ENCODE data around the gene GAPDHS.

The GAPDHS gene

GRCh38 chr19:35543280-35544109, 10.2 kb downstream of the GAPDHS start:
- no peak overlapping the region for H3K27ac ChIP-seq (ENCODE audit: low read length)
- TF ChIP-seq EZH2phosphoT487 (IDR thresholded peaks at IDR 0.05; ENCODE audit: low read depth) (no peak), CTCF (IDR thresholded peaks at IDR 0.05; ENCODE audit: low read depth, low read length) (no peak)
- H3K4me2 ChIP-seq (ENCODE audit: low read length), result peak overlapping the region; percentile 99; the same call in 1 of the 2 replicates
- H3K79me2 ChIP-seq (ENCODE audit: low read length), result peaks cover 36% of the 10 kb centered on the region
- no peak overlapping the region for H2AFZ ChIP-seq (ENCODE audit: low read depth, low read length)
- H4K20me1 ChIP-seq (ENCODE audit: insufficient read depth, low read length), result no peaks in the 10 kb centered on the region; the same call in 1 of the 2 replicates
- H3K9ac ChIP-seq (ENCODE audit: low read length), result no peak overlapping the region
- no peaks in the 10 kb centered on the region for H3K27me3 ChIP-seq (ENCODE audit: low read depth, low read length)
- no peak overlapping the region for H3K4me3 ChIP-seq (ENCODE audit: low read length)
- peaks cover 19% of the 10 kb centered on the region for H3K4me1 ChIP-seq (ENCODE audit: low read length)
- no peaks in the 10 kb centered on the region for H3K9me3 ChIP-seq (ENCODE audit: insufficient read depth, low read length)
- peaks cover 16% of the 10 kb centered on the region for H3K36me3 ChIP-seq (replicated peaks; ENCODE audit: low read depth, low read length)

GRCh38 chr19:35544110-35544802, 11.0 kb downstream of the GAPDHS start:
- H3K9ac ChIP-seq (ENCODE audit: low read length), result peak overlapping the region; percentile 94
- no peaks in the 10 kb centered on the region for H3K27me3 ChIP-seq (ENCODE audit: low read depth, low read length)
- H3K4me2 ChIP-seq (ENCODE audit: low read length), result peak overlapping the region; percentile 99
- H3K79me2 ChIP-seq (ENCODE audit: low read length), result peaks cover 36% of the 10 kb centered on the region
- H3K4me1 ChIP-seq (ENCODE audit: low read length), result peaks cover 25% of the 10 kb centered on the region
- no peaks in the 10 kb centered on the region for H3K9me3 ChIP-seq (ENCODE audit: insufficient read depth, low read length)
- H3K36me3 ChIP-seq (replicated peaks; ENCODE audit: low read depth, low read length), result peaks cover 16% of the 10 kb centered on the region
- H2AFZ ChIP-seq (ENCODE audit: low read depth, low read length), result no peak overlapping the region; the same call in 1 of the 2 replicates
- H3K27ac ChIP-seq (ENCODE audit: low read length), result peak overlapping the region; percentile 51; the same call in 1 of the 2 replicates
- H4K20me1 ChIP-seq (ENCODE audit: insufficient read depth, low read length), result no peaks in the 10 kb centered on the region; the same call in 1 of the 2 replicates
- no peak for TF ChIP-seq CTCF (IDR thresholded peaks at IDR 0.05; ENCODE audit: low read depth, low read length)
- TF ChIP-seq EZH2phosphoT487 (IDR thresholded peaks at IDR 0.05; ENCODE audit: low read depth), result no peak
- H3K4me3 ChIP-seq (ENCODE audit: low read length), result peak overlapping the region; percentile 89

- peak within 1 kb of the TSS; percentile 78 for H2AFZ ChIP-seq (ENCODE audit: low read depth, low read length)
- no peaks in the 10 kb centered on the region for H3K27me3 ChIP-seq (ENCODE audit: low read depth, low read length)
- H3K36me3 ChIP-seq (replicated peaks; ENCODE audit: low read depth, low read length), result peaks cover 18% of the 10 kb centered on the region
Measured at GRCh38 chr19:35545001-35545854, 12.0 kb downstream of the GAPDHS start, which contains the start of gene TMEM147. Gene TMEM147, plus strand, starts transcription at chr19:35545626. Its CDS starts 114 bp downstream, at chr19:35545740.

More at GRCh38 chr19:35545001-35545854, 12.0 kb downstream of the GAPDHS start, which contains the start of gene TMEM147:
- Histone ChIP-seq H3K9me3 (ENCODE audit: insufficient read depth, low read length) (no peaks in the 10 kb centered on the region), H4K20me1 (ENCODE audit: insufficient read depth, low read length) (no peaks in the 10 kb centered on the region; the same call in 1 of the 2 replicates), H3K4me1 (ENCODE audit: low read length) (peaks cover 25% of the 10 kb centered on the region), H3K79me2 (ENCODE audit: low read length) (peaks cover 36% of the 10 kb centered on the region), H3K27ac (ENCODE audit: low read length) (peak within 1 kb of the TSS; percentile 51), H3K4me2 (ENCODE audit: low read length) (peak within 1 kb of the TSS; percentile 99), H3K4me3 (ENCODE audit: low read length) (peak within 1 kb of the TSS; percentile 89), H3K9ac (ENCODE audit: low read length) (peak within 1 kb of the TSS; percentile 94)
- TF ChIP-seq EZH2phosphoT487 (IDR thresholded peaks at IDR 0.05; ENCODE audit: low read depth) (no peak), CTCF (IDR thresholded peaks at IDR 0.05; ENCODE audit: low read depth, low read length) (no peak)
